SIG-M5 (cell line): ENCODE data around the gene CIPC.

Experiments
- DNase-seq: peaks from one replicate; lab custom pipeline; 2025; lab: John Stamatoyannopoulos, UW

The CIPC gene

DNA sequence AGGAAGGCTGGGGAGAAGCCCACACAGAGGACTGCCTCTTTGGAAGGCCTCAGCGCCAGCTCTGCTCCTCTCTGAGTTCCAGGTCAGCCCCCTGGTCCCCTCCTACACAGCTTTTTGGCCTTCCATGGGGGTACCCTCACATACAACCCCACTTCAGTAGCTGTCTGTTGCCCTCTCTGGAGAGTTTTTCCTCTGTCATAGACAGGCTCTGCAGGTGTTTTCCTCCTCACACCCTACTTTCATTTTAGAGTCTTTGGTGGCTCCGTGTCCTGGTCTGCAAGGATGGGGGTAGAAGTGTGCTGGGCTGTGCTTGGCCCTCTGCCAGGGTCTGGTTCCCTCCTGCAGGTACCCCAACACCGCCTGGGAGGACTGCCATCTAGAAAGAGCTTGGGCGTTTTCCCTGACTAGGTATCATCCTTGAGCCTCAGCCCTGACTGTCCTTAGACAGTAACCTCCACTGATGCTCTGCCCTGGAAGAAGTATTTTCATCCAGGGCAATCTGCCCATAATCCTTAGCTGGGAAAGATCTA is 28.5 kb downstream of the CIPC start:
- no peak for DNase-seq

DNA sequence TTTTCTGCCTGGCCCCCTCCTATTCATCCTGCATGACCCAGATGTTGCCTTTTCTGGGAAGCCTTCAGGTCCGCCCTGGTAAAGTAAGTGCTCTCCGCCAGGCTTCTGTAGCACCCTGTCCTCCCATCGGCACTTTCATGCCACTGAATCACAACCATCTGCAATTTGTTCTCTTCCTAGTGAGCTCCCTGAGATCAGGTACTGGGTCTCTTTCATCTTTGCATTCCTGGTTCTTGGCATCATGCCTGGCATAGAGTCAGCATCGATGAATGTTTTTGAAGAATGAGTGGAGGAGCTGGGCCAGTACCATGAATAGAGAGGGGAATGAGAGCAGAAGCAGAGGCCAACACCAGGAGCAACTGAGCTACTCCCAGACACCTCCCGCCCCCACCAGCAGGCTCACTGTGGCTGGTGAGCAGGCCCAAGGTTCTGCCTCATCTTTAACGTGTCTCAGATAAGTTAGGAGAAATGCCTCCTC is 30.4 kb downstream of the CIPC start:
- DNase-seq, result no peak

DNA sequence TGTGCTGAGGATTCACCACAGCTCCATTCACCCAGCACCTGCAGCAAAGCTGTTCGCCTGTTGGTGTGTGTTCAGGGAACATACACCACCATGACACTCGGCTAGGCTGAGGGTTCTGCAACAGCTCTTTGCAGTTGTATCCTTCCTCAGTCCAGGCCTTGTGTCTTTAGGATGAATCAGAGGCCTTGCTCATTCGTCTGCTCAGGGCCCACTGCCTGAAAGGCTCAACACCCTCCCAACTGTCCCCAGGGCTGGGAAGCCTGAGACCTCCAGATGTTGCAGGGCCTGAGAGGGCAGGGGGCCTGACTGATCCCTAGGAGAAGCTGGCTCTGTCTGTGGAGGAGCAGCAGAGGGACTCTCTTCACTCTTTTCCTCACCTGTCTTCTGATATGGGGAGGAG is 32.3 kb downstream of the CIPC start:
- no peak for DNase-seq

DNA sequence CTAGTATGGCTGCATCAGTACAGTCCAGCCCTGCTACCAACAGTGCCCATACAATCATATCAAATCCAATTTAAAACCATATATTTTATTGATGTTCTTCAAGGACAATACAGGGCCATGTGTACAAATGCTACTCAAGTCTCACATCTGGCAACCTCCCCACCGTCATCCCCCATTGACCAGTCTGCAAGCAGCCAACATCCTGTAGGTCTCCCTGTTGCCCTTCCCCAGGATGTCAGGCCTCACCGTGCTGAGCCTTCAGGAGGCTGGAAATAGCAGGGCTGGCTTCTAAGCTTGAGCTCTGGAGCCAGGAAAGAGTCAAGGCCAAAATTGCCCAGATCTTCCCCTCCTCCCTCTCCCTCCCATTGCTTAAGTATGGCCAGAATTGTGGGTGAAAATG is 33.1 kb downstream of the CIPC start:
- DNase-seq, result no peak

DNA sequence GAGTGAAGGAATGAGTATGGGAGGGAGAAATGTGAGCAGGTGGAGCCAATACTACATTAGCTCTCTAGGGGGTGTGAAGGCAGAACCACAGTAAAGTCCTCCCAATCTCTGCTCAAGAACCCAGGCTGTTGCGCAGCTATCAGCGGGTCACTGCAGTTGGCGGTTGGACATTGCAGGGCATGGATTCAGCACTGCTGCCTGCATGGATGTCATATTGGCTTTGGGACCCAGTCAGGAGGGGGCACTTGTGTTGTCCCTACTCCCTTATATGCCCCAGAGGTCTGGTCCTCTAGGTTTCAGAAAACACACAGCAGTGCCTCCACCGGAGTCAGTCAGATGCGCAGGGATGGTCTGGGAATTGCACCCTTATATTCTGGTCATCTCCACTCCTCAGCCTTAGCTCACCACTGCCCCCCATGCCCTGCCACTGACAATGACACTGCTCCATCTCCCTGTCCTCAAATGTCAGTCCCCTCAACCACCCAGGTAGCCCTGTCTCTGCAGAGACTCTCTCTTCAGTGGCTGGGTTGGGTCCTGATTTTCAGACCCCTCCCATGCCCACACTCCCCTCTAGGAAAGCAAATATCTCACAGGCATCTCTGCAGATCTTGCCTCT is 33.9 kb downstream of the CIPC start:
- DNase-seq, result no peak

DNA sequence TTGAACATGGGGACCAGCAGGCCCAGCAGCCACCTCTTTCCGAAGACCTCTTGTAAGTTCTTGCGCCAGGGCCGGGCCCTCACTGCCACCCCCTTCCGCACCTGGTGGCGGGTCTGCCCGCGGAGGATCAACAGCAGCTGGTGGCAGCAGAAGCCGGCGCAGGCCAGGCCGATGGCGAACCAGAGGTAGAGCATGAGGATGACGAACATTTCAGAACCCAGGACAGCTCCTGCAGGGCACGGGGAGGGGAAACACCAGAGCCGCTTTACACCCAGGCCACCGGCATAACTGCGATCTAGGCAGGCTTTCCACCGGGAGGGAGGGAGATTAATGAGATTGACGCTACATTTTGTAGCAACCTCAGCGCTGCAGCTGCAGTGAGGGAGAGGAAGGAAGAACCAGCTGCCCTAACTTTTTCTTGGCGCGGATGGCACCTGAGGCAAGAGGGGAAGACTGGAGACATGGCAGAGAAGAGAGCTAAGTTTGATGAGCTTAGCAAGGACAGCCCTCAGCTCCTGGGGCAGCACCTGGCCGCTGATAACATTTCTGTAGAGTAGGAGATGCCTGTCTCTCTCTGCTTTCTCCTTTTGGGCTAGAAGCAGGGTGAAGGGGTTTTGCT is 35.8 kb downstream of the CIPC start:
- DNase-seq, result no peak

DNA sequence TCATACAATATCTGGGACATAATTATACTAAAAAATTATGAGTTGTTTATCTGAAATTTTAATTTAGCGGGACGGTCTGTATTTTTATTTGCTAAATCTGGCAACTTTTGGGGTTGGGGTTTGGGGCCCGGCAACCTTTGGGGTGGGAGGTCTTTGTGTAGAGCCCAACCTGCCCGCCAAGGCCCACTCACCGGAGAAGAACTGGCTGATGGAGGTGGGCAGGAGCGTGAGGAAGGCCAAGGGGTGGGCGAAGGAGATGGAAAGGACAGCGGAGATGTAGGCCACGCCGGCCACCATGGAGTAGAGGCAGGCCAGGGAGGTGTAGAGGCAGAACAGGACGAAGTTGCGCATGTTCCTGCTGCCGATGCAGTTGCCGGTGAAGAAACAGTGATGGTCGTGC is 41.0 kb downstream of the CIPC start:
- no peak for DNase-seq

DNA sequence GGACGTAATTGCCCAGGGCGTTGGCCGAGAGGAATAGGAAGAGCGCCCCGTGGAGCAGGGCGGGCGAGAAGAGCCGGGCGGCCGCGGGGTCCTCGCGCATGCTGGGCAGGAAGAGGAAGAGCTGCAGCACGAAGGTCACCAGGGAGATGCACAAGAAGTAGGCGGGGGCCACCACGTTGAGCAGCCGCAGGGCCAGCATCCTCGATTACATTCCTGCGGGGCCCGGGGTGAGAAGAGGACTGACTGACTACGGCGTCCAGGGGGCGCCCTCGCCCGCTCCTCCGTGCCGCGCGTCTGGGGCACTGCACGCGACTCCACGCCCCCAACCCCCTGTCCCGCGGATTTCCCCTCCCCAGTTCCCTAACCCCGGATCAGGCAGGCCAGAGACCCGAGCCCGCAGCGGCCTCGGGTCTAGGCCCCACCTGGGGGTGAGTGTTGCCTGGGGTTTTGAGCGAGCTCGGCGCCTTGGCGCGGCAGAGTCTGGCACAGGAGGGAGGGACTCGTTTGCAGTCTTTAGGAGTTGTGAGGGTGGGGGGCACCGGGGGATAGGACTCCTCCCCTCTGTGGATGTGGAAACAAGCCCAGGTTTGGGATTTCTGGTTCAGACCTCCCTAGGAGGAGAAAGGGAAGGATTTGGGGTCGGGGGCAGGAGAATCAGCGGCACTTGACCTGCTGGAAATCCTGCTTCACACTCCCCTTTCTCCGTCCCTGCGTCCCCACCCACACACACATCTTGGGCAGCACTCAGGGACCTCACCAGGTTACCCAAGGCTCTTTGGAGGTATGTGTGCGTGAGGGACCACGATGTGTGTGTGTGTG is 41.7 kb downstream of the CIPC start:
- DNase-seq, result no peak

DNA sequence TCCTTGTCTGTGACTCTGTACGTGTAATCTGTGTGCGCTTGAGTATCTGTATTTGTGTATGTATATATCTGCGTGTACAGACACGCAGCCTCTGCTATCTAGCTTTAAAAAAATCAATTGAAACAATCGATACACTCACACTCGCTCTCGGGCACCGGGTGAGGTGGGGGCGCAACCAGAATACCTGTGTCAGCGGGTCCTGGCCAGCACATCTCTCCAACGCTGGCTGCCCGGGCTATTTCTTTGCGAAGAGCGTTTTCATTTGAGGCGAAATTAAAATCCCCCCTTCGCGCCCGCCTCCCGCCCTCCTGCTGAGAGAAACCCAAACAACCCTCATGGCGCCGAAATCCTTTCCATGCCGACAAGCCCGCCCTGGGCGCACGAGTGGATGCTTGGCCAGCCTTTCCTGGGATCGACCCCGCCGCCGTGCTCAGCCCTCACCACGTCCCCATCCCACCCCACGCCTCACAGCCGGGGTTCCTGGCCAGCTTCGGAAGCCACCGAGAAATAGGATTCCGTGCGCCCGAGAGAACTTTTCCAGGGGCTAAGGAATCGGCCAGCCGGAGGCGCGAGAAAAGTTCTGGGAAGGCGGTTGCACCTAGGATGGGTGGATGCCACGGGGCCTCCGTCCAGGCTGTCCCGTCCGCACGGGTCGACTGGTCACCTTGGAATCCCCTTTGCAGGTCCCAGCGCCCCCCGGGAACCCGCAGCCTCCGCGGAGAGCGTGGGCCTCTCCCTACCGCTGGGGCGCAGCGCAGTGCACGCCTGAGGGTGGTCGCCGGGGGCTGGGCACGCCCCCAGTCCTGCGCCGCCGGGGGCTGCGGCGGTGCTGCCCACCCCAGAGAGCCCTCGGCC is 42.5 kb downstream of the CIPC start:
- DNase-seq, result no peak

DNA sequence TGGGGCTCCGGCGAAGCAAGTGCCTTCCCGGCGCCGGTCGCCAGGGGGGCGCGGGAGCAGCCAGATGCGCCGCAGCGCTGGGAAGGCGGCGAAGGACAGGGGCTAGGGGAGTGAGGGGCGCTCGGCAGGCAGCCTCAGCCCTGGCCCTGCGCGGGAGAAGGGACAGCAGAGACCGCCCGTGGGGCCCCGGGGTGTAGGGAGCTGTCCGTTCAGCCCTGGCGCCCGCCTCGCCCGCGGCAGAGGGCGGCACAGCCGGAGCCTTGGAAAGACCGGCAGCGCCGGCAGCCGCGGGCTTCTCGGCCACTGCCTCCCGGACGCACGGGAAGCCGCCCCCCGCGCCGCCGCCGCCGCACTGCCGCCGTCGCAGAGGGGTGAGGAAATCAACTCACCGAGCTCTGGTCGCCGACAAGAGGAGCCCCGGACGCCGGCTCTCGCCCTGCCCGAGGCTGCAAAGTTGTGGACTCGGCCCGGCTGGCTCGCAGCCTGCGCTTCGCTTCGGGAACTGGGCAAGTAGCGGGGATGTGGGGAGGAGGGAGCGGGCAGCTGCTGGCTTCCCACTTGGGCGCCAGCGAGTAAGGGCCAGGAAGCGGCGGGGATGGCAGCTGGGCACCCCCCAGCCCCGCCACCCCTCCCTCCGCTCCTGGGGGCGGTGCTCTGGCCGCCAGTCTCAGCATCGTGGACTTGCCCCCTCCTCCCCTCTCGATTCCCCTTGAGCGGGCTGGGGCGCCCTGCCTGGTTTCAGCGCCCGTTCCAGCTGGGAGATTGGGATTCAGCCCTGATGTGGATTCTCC is 43.4 kb downstream of the CIPC start, which contains the start of gene ZDHHC22:
Gene ZDHHC22, minus strand, starts transcription at position 578 of the 791 bp plus-strand sequence. CDS start 2,053 bp downstream, outside the sequence.
- no peak for DNase-seq

DNA sequence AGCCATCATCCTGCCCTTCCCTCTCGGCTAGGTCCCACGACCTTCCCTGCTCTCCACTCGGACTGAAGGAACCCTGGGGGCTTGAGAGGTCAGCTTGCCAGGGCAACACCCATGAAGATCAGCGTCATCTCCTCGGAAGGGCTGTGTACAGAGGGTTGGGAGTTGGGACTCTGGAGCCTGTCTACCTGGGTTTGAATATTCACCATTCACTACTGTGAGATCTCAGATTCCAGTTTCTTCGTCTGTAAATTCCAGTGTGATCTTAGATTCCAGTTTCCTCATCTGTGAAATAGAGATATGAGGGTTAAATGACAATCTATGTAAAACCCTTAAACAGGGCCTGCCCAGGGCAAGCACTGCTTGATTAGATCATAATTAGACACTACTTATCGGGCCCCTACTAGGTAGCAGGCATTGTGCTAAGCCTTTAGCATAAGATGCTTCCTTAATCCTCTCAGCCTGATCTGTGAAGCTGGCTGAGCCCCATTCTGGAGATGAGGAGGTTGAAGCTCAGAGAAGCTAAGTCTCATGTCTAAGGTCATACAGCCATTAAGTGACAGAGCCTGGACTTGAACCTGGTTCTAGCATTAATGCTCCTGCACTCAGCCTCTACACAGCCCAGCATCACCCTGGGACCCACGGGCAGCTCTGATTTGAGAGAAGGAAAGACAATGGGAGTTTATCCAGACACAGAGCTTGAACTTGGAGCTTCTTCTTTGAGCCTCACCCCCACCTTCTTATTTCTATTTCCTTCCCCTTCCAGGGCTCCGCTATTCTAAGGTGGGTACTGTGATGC is 44.1 kb downstream of the CIPC start:
- DNase-seq, result no peak

DNA sequence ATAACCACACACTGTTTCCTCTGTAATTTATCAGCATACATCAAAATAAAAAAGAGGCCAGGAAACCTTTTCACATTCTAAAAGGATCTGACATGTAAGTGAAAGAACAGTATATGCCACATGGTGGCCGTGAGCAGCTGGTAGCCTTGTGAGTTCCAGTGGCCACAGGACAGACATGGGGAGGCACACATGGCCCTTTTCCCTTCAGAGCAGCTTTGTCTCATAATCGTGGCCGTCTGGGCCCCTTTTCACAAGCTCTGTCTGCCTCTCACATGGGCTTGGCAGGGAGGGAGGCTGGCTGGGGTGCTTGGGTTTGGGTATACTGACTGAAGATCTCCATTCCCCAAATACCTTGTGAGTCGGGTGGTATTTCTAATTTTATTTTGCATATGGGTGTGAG is 45.0 kb downstream of the CIPC start:
- no peak for DNase-seq

DNA sequence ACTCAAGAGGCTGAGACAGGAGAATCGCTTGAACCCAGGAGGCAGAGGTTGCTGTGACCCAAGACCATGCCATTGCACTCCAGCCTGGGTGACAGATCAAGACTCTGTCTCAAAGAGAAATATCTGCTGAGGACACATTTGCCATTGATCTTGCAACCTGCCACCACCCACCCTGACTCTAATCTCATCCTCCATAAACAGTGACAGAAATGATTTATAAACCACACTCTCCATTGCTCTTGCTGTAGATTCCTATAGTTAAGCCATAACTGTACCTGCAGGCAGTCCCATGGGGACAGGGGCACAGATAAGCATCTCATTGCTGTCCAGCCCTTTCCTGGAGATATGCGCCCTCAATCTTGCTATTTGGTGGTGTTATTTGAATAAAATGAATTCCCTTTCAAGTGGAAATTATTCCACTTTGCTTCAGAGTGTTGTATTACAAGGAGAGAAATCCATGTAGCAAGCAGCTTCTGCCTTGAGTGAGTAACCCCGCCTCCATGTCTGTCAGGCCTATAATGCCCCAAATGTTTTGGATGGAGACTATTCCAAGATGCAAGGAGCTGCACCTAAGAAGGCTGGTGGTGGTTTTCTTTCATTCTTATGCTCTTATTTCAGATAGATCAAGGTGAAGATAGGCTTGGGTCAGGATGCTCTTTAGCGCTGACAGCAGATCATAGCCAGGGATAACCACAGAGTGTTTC is 46.5 kb downstream of the CIPC start:
- no peak for DNase-seq

DNA sequence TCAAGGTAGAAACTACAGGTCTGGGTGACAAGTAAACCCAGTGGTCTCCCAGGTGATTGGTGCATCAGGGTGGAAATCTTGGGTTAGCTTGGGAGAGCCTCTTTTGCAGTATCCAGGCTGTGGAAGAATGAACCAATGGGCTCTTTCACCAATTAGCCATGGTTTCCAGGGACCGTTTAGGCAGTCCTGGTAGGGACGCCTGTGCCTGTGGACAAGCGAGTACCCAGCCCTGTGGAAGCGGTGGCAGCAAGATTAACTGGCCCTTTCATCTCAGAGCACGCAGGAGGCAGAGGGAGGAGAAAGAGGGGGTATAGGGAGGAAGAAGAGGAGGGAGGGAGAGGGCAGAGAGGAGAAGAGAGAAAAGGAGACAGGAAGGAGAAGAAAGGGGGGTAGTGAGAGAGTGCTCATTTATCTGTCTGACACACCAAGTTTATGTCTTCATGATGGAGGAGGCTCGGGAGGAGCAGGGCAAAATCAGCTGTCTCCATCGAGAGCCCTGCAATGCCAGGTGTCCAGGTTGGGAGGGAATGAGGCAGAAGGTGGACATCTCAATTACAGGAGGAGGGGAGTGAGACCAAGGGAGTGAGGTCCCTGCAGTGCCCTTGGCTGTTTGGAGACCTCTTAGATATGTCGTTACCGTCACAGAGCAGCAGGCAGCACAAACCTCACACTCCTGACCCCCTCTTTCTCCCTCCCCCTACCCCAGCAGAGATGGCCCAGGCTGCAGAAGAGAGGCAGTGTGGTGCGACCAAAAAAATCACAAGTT is 48.1 kb downstream of the CIPC start:
- no peak for DNase-seq

DNA sequence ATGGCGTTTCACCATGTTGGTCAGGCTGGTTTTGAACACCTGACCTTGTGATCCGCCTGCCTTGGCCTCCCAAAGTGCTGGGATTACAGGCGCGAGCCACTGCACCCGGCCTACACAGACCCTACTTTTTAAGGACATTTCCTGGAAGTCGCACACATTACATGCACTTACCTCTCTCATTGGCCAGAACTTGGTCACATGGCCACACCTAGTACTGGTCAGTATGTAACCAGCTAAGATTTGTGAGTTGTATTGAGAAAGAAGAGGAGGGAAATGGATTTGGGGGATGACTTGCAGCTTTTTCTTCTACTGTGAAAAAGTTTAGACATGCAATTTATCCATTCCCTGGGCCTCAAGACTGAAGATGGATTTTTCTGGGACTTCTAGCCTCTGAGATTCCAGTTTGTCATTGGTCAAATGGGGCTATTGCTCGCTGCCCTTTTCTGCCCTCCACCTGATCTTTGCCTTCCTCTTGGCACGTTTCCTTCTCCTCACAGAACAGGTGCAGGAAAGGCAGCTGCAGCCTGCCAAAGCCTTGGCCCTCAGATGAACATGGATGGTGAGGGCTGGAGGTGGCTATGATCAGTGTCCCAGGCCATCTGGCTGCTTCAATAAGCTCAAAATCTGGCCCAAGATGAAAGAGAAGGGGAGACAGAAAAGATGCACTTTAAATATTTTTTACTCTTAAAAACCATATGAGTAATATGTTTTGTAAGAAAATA is 50.6 kb downstream of the CIPC start:
- DNase-seq, result no peak

DNA sequence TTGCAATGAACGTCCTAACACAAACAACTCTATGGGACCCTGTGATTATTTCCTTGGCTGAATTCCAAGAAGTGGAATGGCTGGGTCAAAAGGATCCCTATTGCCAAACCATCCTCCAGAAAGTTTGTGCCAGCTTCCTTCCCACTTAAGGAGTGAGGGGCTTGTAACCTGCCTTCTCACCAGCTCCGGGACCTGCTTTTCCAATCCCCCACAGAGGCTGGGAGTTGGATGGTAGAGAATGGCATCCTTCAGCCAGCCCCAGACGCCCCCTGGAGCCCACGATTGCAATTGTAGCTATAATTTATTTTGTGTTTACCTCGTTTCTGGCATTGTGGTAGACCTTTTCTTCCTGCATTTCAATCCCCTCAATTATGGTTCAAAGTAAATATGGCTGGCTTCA is 53.2 kb downstream of the CIPC start:
- DNase-seq, result no peak

DNA sequence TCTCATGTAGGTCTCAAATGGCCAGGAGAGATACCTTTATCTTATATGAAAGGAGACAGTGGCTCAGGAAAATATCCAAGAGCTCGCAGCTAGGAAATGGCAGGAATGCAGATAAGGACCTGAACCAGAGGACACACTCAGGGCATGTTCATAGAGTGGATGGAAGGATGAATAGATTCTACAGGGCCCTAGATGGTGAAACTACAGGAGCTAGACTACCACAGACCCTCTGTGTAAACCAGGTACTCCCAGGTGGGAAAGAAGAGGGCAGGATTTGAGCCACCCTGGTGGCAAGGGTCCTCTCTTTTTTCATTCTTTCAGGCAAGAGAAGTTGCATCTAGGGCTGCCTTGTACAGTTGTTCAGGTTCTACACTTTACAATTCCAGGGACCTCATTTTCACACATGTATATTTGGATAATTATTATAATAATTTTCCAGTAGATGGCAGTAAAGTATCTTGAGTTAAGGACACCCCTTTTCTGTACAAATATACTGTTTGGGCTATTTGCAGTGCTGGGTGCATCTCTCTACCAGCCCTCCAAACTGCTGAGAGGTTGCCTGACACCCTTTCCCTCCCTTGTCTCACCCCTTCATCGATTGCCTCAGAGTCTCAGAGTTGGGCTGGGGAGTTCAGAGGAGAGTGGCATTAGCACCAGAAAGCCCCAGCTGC is 54.0 kb downstream of the CIPC start:
- no peak for DNase-seq

DNA sequence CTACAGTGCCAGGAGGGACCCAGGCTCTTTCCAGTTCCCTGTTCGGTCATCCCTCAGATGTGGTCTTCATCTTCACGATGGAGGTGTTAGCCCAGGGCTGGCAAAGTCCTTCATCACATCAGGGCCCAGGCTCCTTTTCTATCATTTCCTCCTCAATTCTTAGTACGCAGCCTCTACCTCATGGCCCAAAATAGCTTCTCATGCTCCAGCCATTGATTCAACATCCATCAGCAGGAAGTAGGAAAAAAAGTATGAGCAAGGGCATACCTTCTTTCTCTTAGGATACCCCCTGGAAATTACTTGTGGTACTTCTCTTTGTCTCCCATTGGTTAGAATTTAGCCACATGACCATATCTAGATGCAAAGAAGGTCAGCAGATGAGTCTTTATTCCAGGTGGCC is 55.7 kb downstream of the CIPC start:
- DNase-seq, result no peak
